Activated naive CD4-positive, alpha-beta T cell treated with anti-CD3 and anti-CD28 coated beads, Interleukin-2, amount 50 U/mL, for 16 hours (primary cell): ENCODE data around the gene SMIM43.
"Not testable (repeated sequence)": the region's sequence is repeated elsewhere in the genome, so short reads cannot be mapped to it uniquely, and the experiment has no call there.

Source experiments
- DNase-seq: peaks from one replicate; pipeline ENCODE4 v3.0.0-alpha.2; 2020

Gene SMIM43

GRCh38 chr4:121733942-121734341, 31.0 kb downstream of the SMIM43 start:
- no peak for DNase-seq

- DNase-seq: not testable (repeated sequence)
Observed at GRCh38 chr4:121729753-121730152, 35.2 kb downstream of the SMIM43 start.

GRCh38 chr4:121728798-121729226, 36.2 kb downstream of the SMIM43 start:
- no peak for DNase-seq

GRCh38 chr4:121728066-121728465, 36.9 kb downstream of the SMIM43 start:
- no peak for DNase-seq

- DNase-seq: no peak
Observed at GRCh38 chr4:121726642-121727268, 38.2 kb downstream of the SMIM43 start.

GRCh38 chr4:121724671-121725070, 40.3 kb downstream of the SMIM43 start:
- DNase-seq: no peak

- no peak for DNase-seq
Observed at GRCh38 chr4:121721700-121722099, 43.3 kb downstream of the SMIM43 start.

- DNase-seq: no peak
Observed at GRCh38 chr4:121720109-121720508, 44.9 kb downstream of the SMIM43 start.

GRCh38 chr4:121717680-121718237, 47.2 kb downstream of the SMIM43 start:
- no peak for DNase-seq

- no peak for DNase-seq
Observed at GRCh38 chr4:121714548-121714947, 50.4 kb downstream of the SMIM43 start.

GRCh38 chr4:121712783-121713182, 52.2 kb downstream of the SMIM43 start:
- no peak for DNase-seq

GRCh38 chr4:121712001-121712651, 52.8 kb downstream of the SMIM43 start:
- DNase-seq: no peak

- no peak for DNase-seq
Observed at GRCh38 chr4:121711263-121712000, 53.5 kb downstream of the SMIM43 start.

- DNase-seq: no peak
Observed at GRCh38 chr4:121709766-121710405, 55.1 kb downstream of the SMIM43 start.
